ENCODE results near the gene EEA1. TPM values are rescaled to one million over a fixed set of nuclear protein-coding genes. Genes with fewer than 3 reads are reported as not detected.
"Not testable (repeated sequence)": the region's sequence is repeated elsewhere in the genome, so short reads cannot be mapped to it uniquely, and the experiment has no call there.

EEA1 gene
- total RNA-seq, result 30.5 and 31.9 TPM in 2 replicates

DNA sequence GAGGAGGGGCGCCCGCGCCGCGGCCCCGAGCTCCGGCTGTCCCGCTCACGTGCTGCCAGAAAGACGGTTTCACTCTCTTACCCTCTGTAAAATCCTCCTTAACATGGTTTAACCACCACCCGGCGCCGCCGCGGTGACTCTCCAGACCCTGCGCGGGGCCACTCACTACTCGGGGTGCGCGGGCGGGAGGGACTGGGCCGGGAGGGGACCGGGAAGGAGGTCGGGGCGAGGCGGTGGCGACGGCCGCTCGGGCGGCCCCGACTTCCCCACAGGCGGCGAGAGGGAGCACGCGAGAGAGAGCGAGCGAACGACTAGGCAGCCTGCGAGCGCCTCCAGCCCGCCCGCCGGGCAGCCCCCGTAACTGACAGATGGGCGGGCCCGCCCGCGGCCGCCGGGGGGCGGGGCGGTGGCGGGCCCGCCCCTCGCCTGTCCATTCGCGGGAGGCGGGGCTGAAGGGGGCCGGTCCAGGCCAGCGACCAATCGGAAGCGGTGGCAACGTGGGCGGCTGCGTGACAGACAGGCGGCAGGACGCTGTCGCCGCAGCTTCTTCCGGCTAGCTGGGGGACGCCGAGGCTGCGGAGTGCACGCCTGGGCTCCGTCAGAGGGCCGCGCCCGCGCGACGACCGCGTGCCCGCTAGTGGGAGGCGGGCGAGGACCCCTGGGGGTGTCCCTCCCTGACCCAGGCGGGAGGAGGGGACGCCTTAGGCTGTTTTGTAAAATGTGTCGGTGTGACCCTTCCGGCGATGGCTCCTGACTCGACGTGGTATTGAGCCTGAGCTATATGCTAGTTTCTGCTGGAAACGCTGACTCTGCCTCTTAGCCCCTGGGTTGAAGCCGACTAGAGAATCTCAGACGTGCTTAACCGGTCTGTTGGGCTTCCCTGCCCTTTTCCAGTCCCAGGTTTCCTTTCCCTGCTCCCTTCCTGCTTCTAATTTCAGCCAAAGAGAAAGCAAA is at the start of gene EEA1:
TSS of gene EEA1 (minus strand) at position 334 of the 954 bp plus-strand sequence. CDS start at position 105, 229 bp downstream.
- DNase-seq (ENCODE audit: low spot score), result peak; percentile 93
- peak within 1 kb of the TSS; percentile 95 for H3K27ac Mint-ChIP-seq
- H3K4me3 Mint-ChIP-seq (ENCODE audit: low read depth), result peak within 1 kb of the TSS; percentile 88
- H3K4me1 Mint-ChIP-seq (ENCODE audit: low read depth), result peaks cover 27% of the 10 kb centered on the region
- H3K9me3 Mint-ChIP-seq, result no peaks in the 10 kb centered on the region
- H3K27me3 Mint-ChIP-seq (ENCODE audit: low read depth), result peaks cover 2% of the 10 kb centered on the region
- intact Hi-C loops (cut with micrococcal nuclease), result loop anchor here (1.0 to 10.0 kb wide), 12 partner anchors 59 to 1178 kb away; partner anchors contain the start of genes BTG1, CRADD, NUDT4 and UBE2N
- H3K36me3 Mint-ChIP-seq (ENCODE audit: low read depth), result peaks cover 13% of the 10 kb centered on the region

GRCh38 chr12:92978607-92979006 is 49.5 kb upstream of the EEA1 start:
- Mint-ChIP-seq H3K36me3 (ENCODE audit: low read depth) (peaks cover 15% of the 10 kb centered on the region), H3K4me1 (ENCODE audit: low read depth) (peaks cover 15% of the 10 kb centered on the region), H3K27me3 (ENCODE audit: low read depth) (no peaks in the 10 kb centered on the region), H3K4me3 (ENCODE audit: low read depth) (no peak overlapping the region), H3K27ac (no peak overlapping the region), H3K9me3 (peaks cover 43% of the 10 kb centered on the region)
- intact Hi-C loops (cut with micrococcal nuclease), result no loop called here
- DNase-seq (ENCODE audit: low spot score), result no peak

DNA sequence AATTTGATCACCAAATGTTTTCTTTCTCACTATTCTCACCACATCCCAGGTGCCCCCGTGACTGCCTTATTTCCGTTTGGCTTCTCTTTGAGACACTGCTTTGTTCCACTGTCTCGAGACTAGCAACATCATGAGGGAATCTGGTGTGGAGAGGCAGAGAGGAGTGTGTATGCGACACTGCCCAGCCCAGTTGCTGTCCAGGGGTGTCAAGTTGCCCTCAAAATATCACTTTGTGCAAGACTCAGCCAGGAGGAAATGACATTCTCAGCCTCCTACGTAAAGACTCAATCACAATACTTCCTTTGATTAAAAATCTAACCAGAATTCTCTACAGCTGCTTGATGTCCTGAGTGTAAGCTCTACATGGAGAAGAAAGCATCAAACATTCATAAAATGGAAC is 48.2 kb upstream of the EEA1 start:
- H3K27me3 Mint-ChIP-seq (ENCODE audit: low read depth), result no peaks in the 10 kb centered on the region
- H3K9me3 Mint-ChIP-seq, result peaks cover 36% of the 10 kb centered on the region
- H3K4me3 Mint-ChIP-seq (ENCODE audit: low read depth), result no peak overlapping the region
- H3K27ac Mint-ChIP-seq, result no peak overlapping the region
- intact Hi-C loops (cut with micrococcal nuclease), result no loop called here
- peaks cover 19% of the 10 kb centered on the region for H3K36me3 Mint-ChIP-seq (ENCODE audit: low read depth)
- no peak for DNase-seq (ENCODE audit: low spot score)
- peaks cover 17% of the 10 kb centered on the region for H3K4me1 Mint-ChIP-seq (ENCODE audit: low read depth)

DNA sequence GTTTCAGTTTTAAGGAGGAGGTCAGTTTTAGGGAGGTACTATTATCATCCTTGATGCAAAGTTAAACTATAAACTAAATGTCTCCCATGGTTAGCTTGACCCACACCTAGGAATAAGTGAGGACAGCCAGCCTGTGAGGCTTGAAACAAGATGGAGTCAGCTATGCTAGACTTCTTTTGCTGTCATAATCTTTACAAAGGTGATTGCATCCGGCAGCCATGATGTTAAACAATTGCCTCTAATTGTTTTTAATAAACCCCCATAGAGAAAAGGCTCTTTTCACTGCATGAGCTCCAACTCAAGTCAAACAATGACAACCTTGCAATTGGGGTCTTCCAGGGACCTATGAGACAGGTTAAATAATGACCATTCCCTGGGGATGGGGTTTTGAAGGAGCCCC is 45.7 kb upstream of the EEA1 start:
- H3K36me3 Mint-ChIP-seq (ENCODE audit: low read depth), result peaks cover 7% of the 10 kb centered on the region
- no peak overlapping the region for H3K4me3 Mint-ChIP-seq (ENCODE audit: low read depth)
- peaks cover 16% of the 10 kb centered on the region for H3K9me3 Mint-ChIP-seq
- no peaks in the 10 kb centered on the region for H3K27me3 Mint-ChIP-seq (ENCODE audit: low read depth)
- no peak for DNase-seq (ENCODE audit: low spot score)
- H3K27ac Mint-ChIP-seq, result no peak overlapping the region
- peaks cover 17% of the 10 kb centered on the region for H3K4me1 Mint-ChIP-seq (ENCODE audit: low read depth)
- intact Hi-C loops (cut with micrococcal nuclease), result no loop called here

- Mint-ChIP-seq H3K27ac (no peak overlapping the region), H3K36me3 (ENCODE audit: low read depth) (peaks cover 7% of the 10 kb centered on the region), H3K4me3 (ENCODE audit: low read depth) (no peak overlapping the region), H3K4me1 (ENCODE audit: low read depth) (peaks cover 12% of the 10 kb centered on the region), H3K27me3 (ENCODE audit: low read depth) (no peaks in the 10 kb centered on the region), H3K9me3 (peaks cover 16% of the 10 kb centered on the region)
- DNase-seq (ENCODE audit: low spot score), result no peak
- intact Hi-C loops (cut with micrococcal nuclease), result no loop called here
Measured at GRCh38 chr12:92973614-92974013, 44.5 kb upstream of the EEA1 start.

GRCh38 chr12:92971859-92972524 is 42.9 kb upstream of the EEA1 start:
- intact Hi-C loops (cut with micrococcal nuclease), result no loop called here
- no peak overlapping the region for H3K4me3 Mint-ChIP-seq (ENCODE audit: low read depth)
- peaks cover 7% of the 10 kb centered on the region for H3K36me3 Mint-ChIP-seq (ENCODE audit: low read depth)

DNA sequence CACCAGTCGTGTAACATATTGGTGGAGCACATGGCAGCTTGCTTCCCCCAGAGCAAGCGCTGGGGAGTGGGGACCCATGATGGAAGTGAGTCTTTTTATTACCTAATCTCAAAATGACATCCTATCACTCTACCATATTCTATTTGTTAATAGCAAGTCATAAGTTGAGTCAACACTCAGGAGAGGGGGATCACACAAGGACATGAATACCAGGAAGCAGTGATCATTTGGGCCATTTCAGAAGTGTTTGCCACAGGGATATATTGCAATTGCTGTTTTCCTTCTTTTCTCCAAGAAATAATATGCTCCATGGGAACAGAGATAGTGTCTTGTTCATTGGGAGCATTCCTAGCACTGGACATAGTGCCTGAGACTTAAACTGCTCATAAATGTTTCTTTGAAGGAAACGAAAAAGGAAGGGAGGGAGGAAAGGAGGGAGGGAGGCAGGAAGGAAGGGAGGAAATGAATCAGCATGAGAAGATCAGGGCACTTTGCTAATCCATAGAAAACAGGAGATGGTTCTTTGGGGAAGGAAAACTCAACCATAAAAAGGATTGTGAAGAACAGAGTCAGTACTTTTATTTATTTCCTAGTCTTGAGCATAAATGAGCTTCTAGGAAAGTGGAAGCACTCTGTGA is 39.2 kb upstream of the EEA1 start:
- Mint-ChIP-seq H3K9me3 (no peaks in the 10 kb centered on the region), H3K36me3 (ENCODE audit: low read depth) (peaks cover 3% of the 10 kb centered on the region), H3K4me3 (ENCODE audit: low read depth) (no peak overlapping the region), H3K27me3 (ENCODE audit: low read depth) (no peaks in the 10 kb centered on the region), H3K27ac (no peak overlapping the region), H3K4me1 (ENCODE audit: low read depth) (no peaks in the 10 kb centered on the region)
- DNase-seq (ENCODE audit: low spot score), result no peak
- intact Hi-C loops (cut with micrococcal nuclease), result no loop called here

More at GRCh38 chr12:92971859-92972524, 42.9 kb upstream of the EEA1 start:
- Mint-ChIP-seq H3K9me3 (peaks cover 16% of the 10 kb centered on the region), H3K27ac (no peak overlapping the region), H3K27me3 (ENCODE audit: low read depth) (no peaks in the 10 kb centered on the region), H3K4me1 (ENCODE audit: low read depth) (peaks cover 5% of the 10 kb centered on the region)
- no peak for DNase-seq (ENCODE audit: low spot score)

DNA sequence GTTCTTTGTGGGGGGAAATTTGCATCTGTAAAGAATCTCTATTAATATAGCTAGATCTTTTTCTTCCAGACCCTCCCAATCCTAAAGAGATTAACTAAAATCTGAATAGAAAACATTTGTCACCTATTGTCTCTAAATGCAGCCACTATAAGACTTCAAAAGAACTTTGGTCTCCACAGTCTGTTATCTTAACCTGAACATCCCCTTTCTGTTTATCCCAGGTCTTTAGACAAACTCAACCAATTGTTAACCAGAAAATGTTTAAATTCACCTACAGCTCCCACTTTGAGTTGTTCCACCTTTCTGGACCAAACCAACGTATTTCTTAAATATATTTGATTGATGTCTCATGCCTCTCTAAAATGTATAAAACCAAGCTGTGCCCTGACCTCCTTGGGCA is 35.3 kb upstream of the EEA1 start:
- H3K4me3 Mint-ChIP-seq (ENCODE audit: low read depth); intact Hi-C loops (cut with micrococcal nuclease); H3K27me3 Mint-ChIP-seq (ENCODE audit: low read depth); H3K36me3 Mint-ChIP-seq (ENCODE audit: low read depth); H3K27ac Mint-ChIP-seq; H3K9me3 Mint-ChIP-seq; DNase-seq (ENCODE audit: low spot score); H3K4me1 Mint-ChIP-seq (ENCODE audit: low read depth): not testable (repeated sequence)

- no peaks in the 10 kb centered on the region for H3K36me3 Mint-ChIP-seq (ENCODE audit: low read depth)
- H3K4me3 Mint-ChIP-seq (ENCODE audit: low read depth), result no peak overlapping the region
- intact Hi-C loops (cut with micrococcal nuclease), result no loop called here
- H3K27ac Mint-ChIP-seq, result no peak overlapping the region
- peaks cover 3% of the 10 kb centered on the region for H3K9me3 Mint-ChIP-seq
- H3K27me3 Mint-ChIP-seq (ENCODE audit: low read depth), result no peaks in the 10 kb centered on the region
- no peak for DNase-seq (ENCODE audit: low spot score)
- no peaks in the 10 kb centered on the region for H3K4me1 Mint-ChIP-seq (ENCODE audit: low read depth)
Measured at GRCh38 chr12:92961949-92962348, 32.9 kb upstream of the EEA1 start.

GRCh38 chr12:92955997-92956663 is 27.0 kb upstream of the EEA1 start:
- Mint-ChIP-seq H3K9me3 (peaks cover 14% of the 10 kb centered on the region), H3K4me1 (ENCODE audit: low read depth) (no peaks in the 10 kb centered on the region), H3K27me3 (ENCODE audit: low read depth) (no peaks in the 10 kb centered on the region), H3K4me3 (ENCODE audit: low read depth) (no peak overlapping the region), H3K36me3 (ENCODE audit: low read depth) (peaks cover 5% of the 10 kb centered on the region), H3K27ac (no peak overlapping the region)
- no peak for DNase-seq (ENCODE audit: low spot score)
- intact Hi-C loops (cut with micrococcal nuclease), result no loop called here

DNA sequence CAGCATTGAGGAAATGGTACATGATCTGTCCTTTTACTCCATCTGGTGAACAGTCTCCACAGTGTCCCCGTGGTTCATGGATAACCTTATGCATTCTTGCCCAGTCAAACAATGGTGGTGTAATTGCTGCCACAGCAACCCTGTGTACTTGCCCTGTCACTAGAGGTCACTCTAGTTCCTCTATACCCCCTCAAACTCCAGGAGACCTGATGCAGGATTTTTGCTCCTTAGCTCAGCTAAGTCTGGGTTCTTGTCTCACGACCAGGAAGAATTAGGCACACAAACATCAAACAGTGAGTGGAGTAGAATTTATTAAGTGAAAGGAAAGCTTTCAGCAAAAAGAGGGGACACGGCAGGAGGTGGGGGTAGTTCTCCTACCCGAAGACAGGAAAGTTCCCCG is 24.7 kb upstream of the EEA1 start:
- H3K4me3 Mint-ChIP-seq (ENCODE audit: low read depth), result no peak overlapping the region
- H3K27ac Mint-ChIP-seq, result no peak overlapping the region
- H3K36me3 Mint-ChIP-seq (ENCODE audit: low read depth), result peaks cover 5% of the 10 kb centered on the region
- H3K9me3 Mint-ChIP-seq, result peaks cover 14% of the 10 kb centered on the region
- intact Hi-C loops (cut with micrococcal nuclease), result no loop called here
- H3K4me1 Mint-ChIP-seq (ENCODE audit: low read depth), result no peaks in the 10 kb centered on the region
- H3K27me3 Mint-ChIP-seq (ENCODE audit: low read depth), result no peaks in the 10 kb centered on the region
- DNase-seq (ENCODE audit: low spot score), result no peak

DNA sequence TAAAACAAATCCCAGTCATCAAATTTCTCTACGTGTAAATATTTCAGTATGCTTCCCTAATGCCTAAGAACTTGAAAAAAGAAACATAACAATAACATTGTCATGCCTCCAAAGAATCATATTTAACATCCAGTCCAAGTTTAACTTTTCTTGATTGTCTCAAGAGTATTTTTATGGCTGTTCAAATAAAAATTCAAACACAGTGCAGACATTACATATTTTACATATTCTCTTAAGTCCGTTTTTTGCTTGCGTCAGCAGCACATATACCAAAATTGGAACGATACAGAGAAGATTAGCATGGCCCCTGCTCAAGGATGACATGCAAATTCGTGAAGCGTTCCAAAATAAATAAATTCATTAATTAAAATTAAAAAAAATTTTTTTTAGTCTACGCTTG is 23.3 kb upstream of the EEA1 start:
- Mint-ChIP-seq H3K27ac (no peak overlapping the region), H3K36me3 (ENCODE audit: low read depth) (peaks cover 5% of the 10 kb centered on the region), H3K27me3 (ENCODE audit: low read depth) (no peaks in the 10 kb centered on the region), H3K9me3 (peaks cover 11% of the 10 kb centered on the region), H3K4me3 (ENCODE audit: low read depth) (no peak overlapping the region), H3K4me1 (ENCODE audit: low read depth) (no peaks in the 10 kb centered on the region)
- no peak for DNase-seq (ENCODE audit: low spot score)
- intact Hi-C loops (cut with micrococcal nuclease), result no loop called here
